HTERT RPE-1 (cell line): ENCODE results near the gene RNF183.
"Not testable (repeated sequence)": the region's sequence is repeated elsewhere in the genome, so short reads cannot be mapped to it uniquely, and the experiment has no call there.

Experiments used
- in situ Hi-C: fragments of 300-500 bp; cut with MboI; formaldehyde crosslinking; loops from 4 replicates; pipeline ENCODE4 v1.14.3; 2020; ENCODE audit warnings: low sequenced_read_pairs

RNF183 gene

GRCh38 chr9:113275157-113276131 lies 27.7 kb downstream of the RNF183 start, which contains the start of the genes CDC26 and PRPF4:
Gene CDC26, minus strand, starts transcription at chr9:113275572. Its CDS starts 3,065 bp downstream, at chr9:113272507.
Gene PRPF4, plus strand, starts transcription at chr9:113275658. Its CDS starts 86 bp downstream, at chr9:113275744.
- in situ Hi-C loops: no loop called here

- in situ Hi-C loops: no loop called here
These were observed 28.6 kb downstream of the RNF183 start for GRCh38 chr9:113274474-113275156.

GRCh38 chr9:113269871-113270270 lies 33.3 kb downstream of the RNF183 start:
- in situ Hi-C loops: no loop called here

- in situ Hi-C loops: no loop called here
These were observed 33.8 kb downstream of the RNF183 start for GRCh38 chr9:113269355-113269754.

GRCh38 chr9:113267911-113268566 lies 35.1 kb downstream of the RNF183 start:
- in situ Hi-C loops: no loop called here

- in situ Hi-C loops: no loop called here
These were observed 37.0 kb downstream of the RNF183 start for GRCh38 chr9:113266174-113266573.

- in situ Hi-C loops: no loop called here
These were observed 41.1 kb downstream of the RNF183 start for GRCh38 chr9:113261917-113262671.

- in situ Hi-C loops: no loop called here
These were observed 44.9 kb downstream of the RNF183 start for GRCh38 chr9:113258282-113258681.

- in situ Hi-C loops: no loop called here
These were observed 45.3 kb downstream of the RNF183 start for GRCh38 chr9:113257863-113258262.

GRCh38 chr9:113255438-113255837 lies 47.7 kb downstream of the RNF183 start:
- in situ Hi-C loops: no loop called here

GRCh38 chr9:113254991-113255390 lies 48.2 kb downstream of the RNF183 start:
- in situ Hi-C loops: no loop called here

GRCh38 chr9:113250807-113251206 lies 52.4 kb downstream of the RNF183 start:
- in situ Hi-C loops: no loop called here

- in situ Hi-C loops: not testable (repeated sequence)
These were observed 53.5 kb downstream of the RNF183 start for GRCh38 chr9:113249661-113250060.

GRCh38 chr9:113247640-113248039 lies 55.5 kb downstream of the RNF183 start:
- in situ Hi-C loops: no loop called here
